ENCODE results near the gene DLG2. TPM values are rescaled to one million over a fixed set of nuclear protein-coding genes. Genes with fewer than 3 reads are reported as not detected.

DLG2 gene
- total RNA-seq, 4 donors from 2014 or later: 7.3 to 14.1 (median 11.1) TPM

- no peaks in the 10 kb centered on the region for H3K9me3 ChIP-seq
- intact Hi-C loops (cut with DNase I): no loop called here
- DNase-seq (ENCODE audit: extremely low spot score): no peak
- no peaks in the 10 kb centered on the region for H3K36me3 ChIP-seq
- H3K27ac ChIP-seq (replicated peaks in 1 of 4): no peak overlapping the region
- no peak overlapping the region for H3K4me3 ChIP-seq
- 66% methylated on average over 4 of the region's 4 CpGs for WGBS
- H3K27me3 ChIP-seq: no peaks in the 10 kb centered on the region
- H3K4me1 ChIP-seq: peaks cover 0 to 12% (median 8%) of the 10 kb centered on the region in 4 donors
- TF ChIP-seq EP300 (IDR thresholded peaks at IDR 0.05): no peak
- TF ChIP-seq POLR2AphosphoS5 (IDR thresholded peaks at IDR 0.05): no peak
- TF ChIP-seq POLR2A (IDR thresholded peaks at IDR 0.05; ENCODE audit: low read depth): no peak
- TF ChIP-seq CTCF (IDR thresholded peaks at IDR 0.05): no peak
Measured at GRCh38 chr11:83922318-83922717, 1704.8 kb downstream of the DLG2 start.

- Histone ChIP-seq H3K36me3 (no peaks in the 10 kb centered on the region), H3K4me1 (peaks cover 0 to 12% (median 8%) of the 10 kb centered on the region in 4 donors), H3K27ac (replicated peaks in 1 of 4) (no peak overlapping the region), H3K4me3 (no peak overlapping the region), H3K9me3 (no peaks in the 10 kb centered on the region), H3K27me3 (no peaks in the 10 kb centered on the region)
- 93% methylated on average over 7 of the region's 7 CpGs for WGBS
- intact Hi-C loops (cut with DNase I): no loop called here
- TF ChIP-seq POLR2A (IDR thresholded peaks at IDR 0.05; ENCODE audit: low read depth): no peak
- no peak for TF ChIP-seq CTCF (IDR thresholded peaks at IDR 0.05)
- no peak for TF ChIP-seq EP300 (IDR thresholded peaks at IDR 0.05)
- TF ChIP-seq POLR2AphosphoS5 (IDR thresholded peaks at IDR 0.05): no peak
- no peak for DNase-seq (ENCODE audit: extremely low spot score)
Measured at GRCh38 chr11:83921447-83922192, 1705.5 kb downstream of the DLG2 start.

GRCh38 chr11:83918476-83918875 lies 1708.7 kb downstream of the DLG2 start:
- Histone ChIP-seq H3K4me1 (peaks cover 0 to 12% (median 8%) of the 10 kb centered on the region in 4 donors), H3K27me3 (no peaks in the 10 kb centered on the region), H3K36me3 (no peaks in the 10 kb centered on the region), H3K9me3 (no peaks in the 10 kb centered on the region), H3K27ac (replicated peaks in 1 of 4) (no peak overlapping the region), H3K4me3 (no peak overlapping the region)
- intact Hi-C loops (cut with DNase I): no loop called here
- WGBS: 50% methylated on average over 3 of the region's 3 CpGs
- DNase-seq (ENCODE audit: extremely low spot score): no peak
- TF ChIP-seq EP300 (IDR thresholded peaks at IDR 0.05): no peak
- TF ChIP-seq POLR2A (IDR thresholded peaks at IDR 0.05; ENCODE audit: low read depth): no peak
- no peak for TF ChIP-seq CTCF (IDR thresholded peaks at IDR 0.05)
- TF ChIP-seq POLR2AphosphoS5 (IDR thresholded peaks at IDR 0.05): no peak

GRCh38 chr11:83914995-83915394 lies 1712.1 kb downstream of the DLG2 start:
- intact Hi-C loops (cut with DNase I): no loop called here
- Histone ChIP-seq H3K27ac (replicated peaks in 1 of 4) (no peak overlapping the region), H3K36me3 (no peaks in the 10 kb centered on the region), H3K4me1 (peaks cover 0 to 12% (median 8%) of the 10 kb centered on the region in 4 donors), H3K27me3 (no peaks in the 10 kb centered on the region), H3K9me3 (no peaks in the 10 kb centered on the region), H3K4me3 (no peak overlapping the region)
- no peak for DNase-seq (ENCODE audit: extremely low spot score)
- no peak for TF ChIP-seq EP300 (IDR thresholded peaks at IDR 0.05)
- TF ChIP-seq CTCF (IDR thresholded peaks at IDR 0.05): no peak
- no peak for TF ChIP-seq POLR2A (IDR thresholded peaks at IDR 0.05; ENCODE audit: low read depth)
- no peak for TF ChIP-seq POLR2AphosphoS5 (IDR thresholded peaks at IDR 0.05)
